ENCODE results near the gene CPSF4.

The CPSF4 gene

GRCh38 chr7:99449326-99449725, 10.6 kb downstream of the CPSF4 start:
- DNase-seq: no peak

- no peak for DNase-seq
Measured at GRCh38 chr7:99451936-99452335, 13.2 kb downstream of the CPSF4 start.

DNA sequence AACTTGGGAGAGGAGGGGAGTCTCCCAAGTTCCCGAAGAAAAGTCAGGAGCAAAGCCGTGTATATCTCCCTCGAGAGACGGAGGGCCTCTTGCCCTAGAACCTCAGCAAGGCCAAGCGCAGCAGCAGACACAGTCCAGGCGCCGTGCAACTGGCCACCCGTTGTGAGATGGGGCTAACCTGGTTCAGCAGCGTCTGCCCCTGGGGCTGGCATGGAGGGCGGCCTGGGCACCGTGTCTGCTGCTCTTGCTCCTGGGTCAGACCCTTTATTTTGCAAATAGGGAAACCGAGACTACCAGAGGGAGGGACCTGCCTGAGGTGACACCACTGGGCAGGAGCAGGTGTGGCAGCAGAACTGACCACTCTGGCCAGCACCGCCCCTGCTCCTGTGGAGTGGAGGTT, 13.8 kb downstream of the CPSF4 start:
- DNase-seq: no peak

- no peak for DNase-seq
Measured at GRCh38 chr7:99453105-99453504, 14.4 kb downstream of the CPSF4 start.

DNA sequence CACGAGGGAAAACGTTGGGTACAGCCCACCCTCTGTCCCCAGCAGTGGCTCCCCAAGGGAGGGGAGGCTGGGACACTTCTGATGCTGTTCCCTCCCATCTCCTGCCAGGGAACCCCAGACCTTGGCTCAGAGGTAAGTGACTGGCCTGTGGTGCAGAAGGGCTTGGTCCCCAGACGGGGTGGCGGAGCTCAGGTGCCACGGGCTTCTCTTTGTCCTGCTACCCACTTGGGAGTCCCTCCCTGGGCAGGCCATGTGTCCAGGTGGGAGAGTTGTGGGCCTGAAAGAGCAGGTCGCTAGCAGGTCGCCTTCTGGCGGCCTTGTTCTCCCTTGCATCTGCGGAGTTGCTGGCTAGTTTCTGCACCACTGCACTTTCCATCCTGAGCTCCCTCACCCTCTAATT, 17.1 kb downstream of the CPSF4 start:
- DNase-seq: no peak

DNA sequence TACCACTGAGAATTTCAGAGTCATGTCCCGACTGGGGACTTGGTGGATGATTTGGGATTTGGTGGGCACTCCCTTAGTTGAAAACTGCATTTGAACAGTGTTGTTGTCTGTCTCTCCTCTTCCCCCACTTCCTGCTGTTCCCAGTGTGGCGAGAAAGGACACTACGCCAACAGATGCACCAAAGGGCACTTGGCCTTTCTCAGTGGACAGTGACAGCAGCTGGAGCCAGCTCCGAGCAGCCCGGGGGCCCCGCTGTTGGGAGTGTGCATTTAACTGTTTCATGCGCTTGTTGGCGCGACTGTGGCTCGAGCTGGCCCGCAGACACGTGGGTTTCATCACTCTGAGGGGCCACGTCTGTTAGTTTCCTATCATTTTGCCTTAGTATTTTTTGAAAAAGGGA, 17.5 kb downstream of the CPSF4 start:
- no peak for DNase-seq

DNA sequence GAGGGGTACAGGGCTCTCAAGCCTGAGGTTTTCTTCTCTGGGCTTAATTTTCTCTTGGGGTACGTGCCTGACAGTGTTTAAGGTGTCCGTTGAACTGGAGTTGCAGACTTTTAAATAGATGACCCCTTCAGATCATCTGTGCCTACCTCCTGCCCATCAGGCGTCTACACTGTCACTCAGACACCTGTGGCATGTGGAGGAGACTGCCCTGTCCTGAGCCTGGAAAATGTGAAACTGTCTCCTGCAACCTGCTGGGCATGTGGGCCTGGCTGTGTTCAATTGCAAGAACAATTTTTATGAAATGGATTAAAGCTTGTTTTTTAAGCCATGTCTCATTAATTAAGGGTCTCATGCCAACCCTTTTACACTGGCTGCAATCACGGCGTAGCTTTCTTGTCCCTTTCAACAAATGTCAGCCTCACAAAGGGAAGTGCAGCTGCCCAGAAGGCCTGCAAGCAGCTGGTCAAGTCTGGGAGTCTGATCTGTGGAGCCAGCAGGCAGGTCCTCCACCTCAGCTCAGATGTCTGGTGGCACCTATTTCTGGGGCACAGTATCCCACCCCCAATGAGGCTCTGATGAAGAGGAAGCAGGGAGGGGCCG, 18.4 kb downstream of the CPSF4 start:
- DNase-seq: no peak

DNA sequence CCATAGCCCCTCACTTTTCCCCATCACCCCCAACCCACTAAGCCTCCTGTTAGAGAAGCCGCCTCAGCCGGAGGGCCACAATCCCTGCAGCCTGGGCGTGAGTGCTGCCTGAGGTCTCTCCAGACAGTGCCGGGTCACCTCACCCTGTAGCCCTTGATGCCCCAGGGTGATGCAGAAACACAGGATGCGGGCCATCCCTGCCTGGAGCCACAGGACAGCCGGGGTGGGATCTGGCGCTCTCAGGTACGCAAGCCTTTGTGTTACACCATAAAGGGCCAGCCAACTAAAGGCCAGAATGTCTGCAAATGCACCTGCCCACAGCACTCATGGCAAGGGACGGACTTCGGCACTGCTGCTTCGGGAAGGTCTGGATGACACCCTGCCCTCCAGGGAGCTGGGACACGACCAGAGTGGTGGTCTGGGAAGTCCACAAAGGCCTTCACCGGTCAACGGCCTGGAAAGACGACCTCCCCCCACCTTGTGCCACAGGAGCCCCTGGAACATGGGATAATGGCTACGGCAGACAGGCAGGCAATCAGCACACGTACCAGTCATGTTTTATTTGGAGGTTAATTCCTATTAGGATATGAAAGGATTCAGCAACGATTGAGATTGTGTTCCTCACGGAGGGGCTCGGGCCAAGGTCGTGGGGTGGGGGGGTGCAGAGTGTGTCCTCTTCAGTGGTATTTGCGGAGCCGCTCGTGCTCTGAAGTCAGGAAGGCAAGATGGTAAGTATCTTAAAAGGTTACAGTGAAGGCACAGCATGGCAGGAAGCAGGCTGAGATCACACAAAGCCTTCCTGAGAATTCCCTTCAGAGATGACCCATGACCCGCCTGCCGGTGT, 19.1 kb downstream of the CPSF4 start:
- DNase-seq: no peak

- DNase-seq: peak in 1 of 2 experiments; percentile 26
Measured at GRCh38 chr7:99459087-99459486, 20.3 kb downstream of the CPSF4 start.

- DNase-seq: no peak
Measured at GRCh38 chr7:99460651-99461050, 21.9 kb downstream of the CPSF4 start.

DNA sequence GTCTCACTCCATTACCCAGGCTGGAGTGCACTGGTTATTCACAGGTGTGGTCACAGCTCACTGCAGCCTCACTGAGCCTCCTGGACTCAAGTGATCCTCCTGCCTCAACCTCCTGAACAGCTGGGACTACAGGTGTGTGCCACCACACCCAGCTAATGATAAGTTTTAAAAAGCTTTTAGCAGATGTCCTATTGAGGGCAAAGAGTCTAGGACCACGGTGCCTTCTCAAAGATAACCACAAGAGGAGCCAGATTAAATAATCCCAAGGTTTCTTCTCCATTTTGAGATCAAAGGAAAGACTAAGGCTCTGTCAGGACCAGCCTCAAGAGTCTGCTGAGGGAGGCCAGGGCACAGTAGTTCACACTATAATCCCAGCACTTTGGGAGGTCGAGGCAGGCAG, 22.5 kb downstream of the CPSF4 start:
- DNase-seq: no peak

DNA sequence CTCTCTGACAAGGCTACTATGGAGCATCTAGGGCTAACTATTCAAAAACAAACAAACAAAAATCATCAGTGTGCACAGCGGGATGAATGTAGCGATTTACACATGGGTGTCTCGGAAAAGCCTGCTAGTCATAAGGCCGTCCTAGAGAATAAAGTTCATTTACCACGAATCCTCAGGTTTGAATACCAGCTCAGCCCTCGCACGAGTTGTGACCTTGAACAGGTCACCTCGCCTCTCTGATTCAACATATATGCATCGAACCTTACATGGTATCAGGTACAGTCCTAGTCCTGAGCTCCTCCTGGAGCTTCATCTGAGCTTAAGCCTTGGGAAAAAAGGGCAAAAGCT, 26.7 kb downstream of the CPSF4 start:
- no peak for DNase-seq

GRCh38 chr7:99468336-99468918, 29.7 kb downstream of the CPSF4 start:
- no peak for DNase-seq

- DNase-seq: no peak
Measured at GRCh38 chr7:99469381-99470065, 30.8 kb downstream of the CPSF4 start.

DNA sequence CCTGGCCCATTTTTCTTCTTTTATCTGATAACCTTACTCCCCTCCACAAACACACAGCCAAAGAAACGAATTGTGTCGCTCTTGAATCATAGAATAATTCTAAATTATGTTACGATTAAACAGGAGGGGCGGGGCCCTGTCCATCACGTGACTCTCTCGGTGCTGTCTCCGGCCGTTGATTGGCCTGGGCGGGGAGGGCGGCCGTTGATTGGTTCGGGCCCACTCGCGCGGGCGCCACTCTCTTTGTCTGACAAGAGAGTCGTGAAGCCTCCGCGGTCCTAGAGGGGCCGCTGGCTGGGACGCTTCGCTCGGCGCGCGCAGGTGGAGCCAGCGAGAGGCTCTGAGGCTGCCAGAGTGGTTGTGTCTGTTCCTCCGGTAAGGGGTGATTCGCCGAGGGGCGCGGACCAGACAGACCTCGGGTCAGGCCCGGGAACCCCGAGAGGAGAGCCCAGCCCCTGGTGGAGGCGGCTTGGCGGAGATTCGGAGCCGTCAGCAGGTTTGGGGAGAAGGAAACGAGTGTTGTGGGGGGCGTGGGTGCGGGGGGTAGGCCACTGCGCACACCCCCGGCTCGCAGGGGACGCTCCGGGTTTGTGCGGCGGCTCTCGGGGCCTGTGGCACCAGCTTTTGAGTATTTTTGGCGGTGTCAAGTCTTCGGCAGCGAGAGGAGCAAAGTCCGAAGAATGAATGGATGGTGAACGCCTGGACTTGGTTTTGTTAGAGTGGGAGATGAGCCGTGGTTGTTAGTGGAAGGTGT, 34.0 kb downstream of the CPSF4 start, which contains the start of gene ZNF789:
TSS of gene ZNF789 (plus strand) at position 330 of the 754 bp plus-strand sequence. CDS start 3,567 bp downstream, outside the sequence.
- DNase-seq: peak; percentile 90 to 93

DNA sequence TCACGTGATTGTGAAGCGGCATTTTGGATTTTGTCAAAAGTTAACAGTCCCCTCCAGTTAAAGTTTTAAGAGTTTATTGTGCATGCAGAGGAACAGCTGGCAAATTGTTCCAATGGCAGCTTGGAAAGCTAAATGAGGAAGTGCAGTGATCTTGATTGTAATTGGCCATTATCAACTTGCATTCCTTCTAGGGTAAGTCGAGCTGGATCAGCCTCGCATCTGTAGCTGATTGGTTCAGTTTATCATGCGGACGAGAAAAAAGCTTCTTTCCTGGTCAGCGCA, 34.5 kb downstream of the CPSF4 start:
- DNase-seq: no peak

GRCh38 chr7:99476107-99476506, 37.4 kb downstream of the CPSF4 start:
- DNase-seq: no peak

DNA sequence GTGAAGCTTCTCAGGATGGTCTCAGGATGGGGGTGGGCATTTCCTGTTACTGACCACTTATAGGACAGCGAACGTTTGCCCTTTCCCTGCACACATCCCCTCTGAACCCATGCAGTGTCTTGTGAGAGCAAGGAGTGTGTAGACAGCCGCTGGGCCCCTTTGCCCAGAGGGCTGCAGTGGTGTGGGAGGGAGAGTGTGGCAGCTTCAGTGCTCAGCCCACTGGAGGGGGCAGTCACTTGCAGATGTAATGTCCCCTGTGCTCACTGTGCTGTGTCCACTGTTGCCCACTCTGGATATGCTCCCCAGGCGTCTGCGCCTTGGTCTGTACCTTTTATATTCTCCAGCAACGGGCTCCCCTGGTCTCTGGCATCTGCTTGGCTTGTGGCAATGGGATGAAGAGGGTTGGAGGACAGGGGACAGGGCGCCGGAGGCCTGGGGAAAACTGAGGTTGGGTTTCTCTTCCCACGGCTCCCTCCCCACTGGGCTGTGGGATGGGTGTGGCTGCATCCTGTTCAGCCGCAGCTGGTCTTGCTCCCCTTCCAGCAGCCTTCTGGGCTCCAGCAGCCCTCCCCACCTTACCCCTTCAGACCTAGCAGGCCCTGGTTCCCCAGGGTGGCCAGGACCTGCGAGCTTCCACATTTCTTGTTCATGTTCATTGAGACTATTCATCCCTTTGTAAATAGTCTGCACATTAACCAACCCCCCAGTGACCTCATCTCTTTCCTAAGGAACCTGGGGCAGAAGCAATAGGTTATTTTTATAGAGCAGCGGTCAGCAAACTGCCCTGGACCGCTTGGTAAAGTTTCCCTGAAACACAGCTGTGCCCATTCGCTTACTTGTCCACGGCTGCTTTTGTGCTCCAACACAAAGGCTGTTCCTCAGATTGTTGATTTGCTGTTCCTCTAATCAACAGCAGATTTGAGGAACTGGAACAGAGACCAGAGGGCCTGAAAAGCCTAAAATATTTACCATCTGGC, 40.0 kb downstream of the CPSF4 start:
- no peak for DNase-seq

- DNase-seq: no peak
Measured at GRCh38 chr7:99485094-99485493, 46.4 kb downstream of the CPSF4 start.

DNA sequence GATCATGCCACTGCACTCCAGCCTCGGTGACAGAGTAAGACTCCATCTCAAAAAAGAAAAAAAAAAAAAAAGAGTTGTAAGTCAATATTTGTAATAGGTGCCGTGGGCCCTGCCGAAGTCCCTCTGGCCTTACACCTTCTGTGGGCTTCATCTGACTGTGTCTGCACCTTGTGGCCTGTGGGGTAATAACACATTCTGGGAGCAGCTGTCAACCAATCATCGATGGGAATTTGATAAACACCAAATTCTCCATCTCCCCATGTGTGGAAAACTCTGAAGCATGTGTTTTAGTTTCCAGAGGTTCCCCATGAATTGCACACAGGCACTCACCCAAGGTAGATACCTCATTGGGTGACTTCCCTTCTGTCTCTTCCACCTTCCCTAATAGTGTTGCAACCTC, 50.5 kb downstream of the CPSF4 start:
- DNase-seq: no peak

- DNase-seq: no peak
Measured at GRCh38 chr7:99490878-99491277, 52.1 kb downstream of the CPSF4 start.

DNA sequence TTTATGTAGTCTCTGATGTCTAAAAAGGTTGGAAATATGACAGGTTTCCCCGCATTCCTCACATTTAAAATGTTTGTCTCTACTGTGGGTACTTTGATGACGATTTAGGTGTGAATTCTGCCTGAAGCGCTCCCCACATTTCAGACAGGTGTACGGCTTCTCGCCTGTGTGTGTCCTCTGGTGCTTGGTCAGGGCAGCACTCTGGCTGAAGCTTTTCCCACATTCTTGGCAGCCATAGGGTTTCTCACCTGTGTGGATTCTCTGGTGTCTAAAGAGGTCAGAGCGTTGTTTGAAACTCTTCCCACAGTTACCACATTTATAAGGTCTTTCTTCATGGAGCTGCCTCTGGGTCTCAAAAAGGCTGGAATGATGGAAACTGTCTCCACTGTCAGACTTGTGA, 55.1 kb downstream of the CPSF4 start:
- DNase-seq: no peak

Data from SHP77 (cell line).